ENCODE results near the gene PTDSS2.
"Not testable (repeated sequence)": the region's sequence is repeated elsewhere in the genome, so short reads cannot be mapped to it uniquely, and the experiment has no call there.

PTDSS2 gene

GRCh38 chr11:449889-450808 lies at the start of gene PTDSS2:
PTDSS2 (plus strand) TSS chr11:450279; CDS start chr11:450456, 177 bp downstream.
- DNase-seq (ENCODE audit: low read depth), result peak; percentile 92

- DNase-seq (ENCODE audit: low read depth), result not testable (repeated sequence)
Measured at GRCh38 chr11:401196-401595, 48.9 kb upstream of the PTDSS2 start.

- no peak for DNase-seq (ENCODE audit: low read depth)
Measured at GRCh38 chr11:403021-403760, 46.9 kb upstream of the PTDSS2 start.

GRCh38 chr11:403761-404431 lies 46.2 kb upstream of the PTDSS2 start:
- no peak for DNase-seq (ENCODE audit: low read depth)

- no peak for DNase-seq (ENCODE audit: low read depth)
Measured at GRCh38 chr11:404551-405264, 45.4 kb upstream of the PTDSS2 start.

GRCh38 chr11:405323-405953 lies 44.6 kb upstream of the PTDSS2 start:
- no peak for DNase-seq (ENCODE audit: low read depth)

GRCh38 chr11:405954-406795 lies 43.9 kb upstream of the PTDSS2 start:
- no peak for DNase-seq (ENCODE audit: low read depth)

- peak; percentile 85 for DNase-seq (ENCODE audit: low read depth)
Measured at GRCh38 chr11:406796-407650, 43.1 kb upstream of the PTDSS2 start.

GRCh38 chr11:407651-408123 lies 42.4 kb upstream of the PTDSS2 start:
- no peak for DNase-seq (ENCODE audit: low read depth)

- DNase-seq (ENCODE audit: low read depth), result no peak
Measured at GRCh38 chr11:408154-409007, 41.7 kb upstream of the PTDSS2 start.

- no peak for DNase-seq (ENCODE audit: low read depth)
Measured at GRCh38 chr11:409008-409599, 41.0 kb upstream of the PTDSS2 start.

GRCh38 chr11:409600-410483 lies 40.2 kb upstream of the PTDSS2 start:
- DNase-seq (ENCODE audit: low read depth), result no peak

- DNase-seq (ENCODE audit: low read depth), result not testable (repeated sequence)
Measured at GRCh38 chr11:410711-411110, 39.4 kb upstream of the PTDSS2 start.

- not testable (repeated sequence) for DNase-seq (ENCODE audit: low read depth)
Measured at GRCh38 chr11:411520-411919, 38.6 kb upstream of the PTDSS2 start.

- DNase-seq (ENCODE audit: low read depth), result no peak
Measured at GRCh38 chr11:412641-413119, 37.4 kb upstream of the PTDSS2 start.

Measured in activated T-cell treated with anti-CD3 and anti-CD28 coated beads for 48 hours (primary cell).